SHP77 treated with DMSO at 0.1 percent for 48 hours (cell line): ENCODE measurements around the gene NPW.

ENCODE experiments used
- DNase-seq: peaks from one replicate; lab custom pipeline; 2025; lab: John Stamatoyannopoulos, UW

Gene NPW

DNA sequence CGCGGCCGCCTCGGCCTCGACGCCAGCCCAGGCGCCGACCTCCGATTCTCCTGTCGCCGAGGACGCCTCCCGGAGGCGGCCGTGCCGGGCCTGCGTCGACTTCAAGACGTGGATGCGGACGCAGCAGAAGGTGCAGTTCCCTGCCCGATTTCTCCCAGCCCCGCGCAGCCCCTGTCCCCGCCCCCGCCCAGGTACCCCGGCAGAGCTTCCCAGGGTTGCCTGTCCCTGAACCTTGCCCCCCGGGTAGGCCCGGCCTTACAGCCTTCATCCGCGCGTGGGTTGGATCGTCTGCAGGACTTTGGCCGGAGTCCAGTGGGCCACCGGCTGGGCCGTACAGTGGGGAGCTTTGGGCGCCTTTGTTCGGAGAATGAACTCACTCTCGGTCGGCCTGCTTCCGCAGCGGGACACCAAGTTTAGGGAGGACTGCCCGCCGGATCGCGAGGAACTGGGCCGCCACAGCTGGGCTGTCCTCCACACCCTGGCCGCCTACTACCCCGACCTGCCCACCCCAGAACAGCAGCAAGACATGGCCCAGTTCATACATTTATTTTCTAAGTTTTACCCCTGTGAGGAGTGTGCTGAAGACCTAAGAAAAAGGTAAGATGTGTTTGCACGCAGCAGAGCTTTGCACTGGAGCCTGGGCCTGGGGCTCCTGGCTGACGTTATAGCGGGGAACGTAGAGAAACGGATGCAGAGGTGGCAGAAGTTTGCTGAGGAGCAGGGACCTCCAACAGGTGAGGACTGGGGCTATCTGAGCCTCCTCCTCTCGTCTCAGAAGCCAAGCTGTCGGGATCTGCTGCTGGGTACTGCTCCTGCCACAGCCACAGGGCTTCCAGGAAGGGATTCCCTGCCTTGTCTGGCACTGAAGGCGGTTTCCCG lies 35.0 kb upstream of the NPW start:
- no peak for DNase-seq

GRCh38 chr16:1985466-1986150 lies 34.0 kb upstream of the NPW start:
- DNase-seq, result no peak

DNA sequence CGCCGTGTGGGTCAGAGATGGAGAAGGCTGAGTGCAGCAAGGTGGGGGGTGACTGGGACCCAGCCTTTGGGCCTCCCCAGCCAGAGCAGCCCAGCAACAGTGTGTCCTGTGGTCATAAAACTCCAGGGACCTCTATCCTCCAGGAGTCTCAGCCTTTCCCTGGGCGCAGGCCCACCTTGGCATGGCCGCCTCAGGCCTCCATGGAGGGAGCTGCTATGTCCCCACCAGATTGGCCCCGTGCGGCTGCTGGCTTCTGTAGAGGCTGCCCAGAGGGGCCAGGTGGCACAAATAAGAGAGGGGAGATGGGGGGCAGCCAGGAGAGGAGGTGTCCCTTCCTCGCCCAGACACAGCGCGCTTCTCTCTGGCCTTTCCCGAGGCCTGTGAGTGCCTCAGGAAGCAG lies 32.4 kb upstream of the NPW start:
- no peak for DNase-seq

GRCh38 chr16:1989209-1990100 lies 30.1 kb upstream of the NPW start, which contains the start of gene SYNGR3:
Gene SYNGR3 (plus strand): TSS chr16:1989970. CDS start chr16:1990103, 133 bp downstream.
- no peak for DNase-seq

GRCh38 chr16:1990101-1990350 lies 29.6 kb upstream of the NPW start:
- DNase-seq, result no peak

- DNase-seq, result no peak
These were observed 29.0 kb upstream of the NPW start for GRCh38 chr16:1990351-1991134.

DNA sequence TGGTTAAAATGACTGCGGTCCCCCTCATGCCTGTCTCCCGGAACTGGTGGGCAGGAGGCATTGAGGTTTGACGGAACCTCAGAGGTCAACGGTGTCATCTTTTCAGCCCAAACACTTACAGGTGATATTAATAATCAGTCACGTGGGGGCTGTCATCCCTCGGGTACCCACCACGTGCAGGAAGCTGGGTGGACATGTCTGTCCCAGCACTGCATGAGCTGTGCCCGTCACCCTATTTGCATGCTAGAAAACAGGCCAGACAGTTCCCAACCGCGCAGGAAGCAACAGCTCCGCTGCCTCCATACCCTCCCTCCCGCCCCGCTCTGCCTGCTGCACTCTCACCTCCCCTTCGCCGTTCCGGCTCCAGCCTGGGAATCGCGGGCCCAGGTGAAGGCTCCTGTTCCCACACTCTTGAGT lies 28.4 kb upstream of the NPW start:
- DNase-seq, result no peak

GRCh38 chr16:1991588-1991947 lies 28.0 kb upstream of the NPW start:
- no peak for DNase-seq

DNA sequence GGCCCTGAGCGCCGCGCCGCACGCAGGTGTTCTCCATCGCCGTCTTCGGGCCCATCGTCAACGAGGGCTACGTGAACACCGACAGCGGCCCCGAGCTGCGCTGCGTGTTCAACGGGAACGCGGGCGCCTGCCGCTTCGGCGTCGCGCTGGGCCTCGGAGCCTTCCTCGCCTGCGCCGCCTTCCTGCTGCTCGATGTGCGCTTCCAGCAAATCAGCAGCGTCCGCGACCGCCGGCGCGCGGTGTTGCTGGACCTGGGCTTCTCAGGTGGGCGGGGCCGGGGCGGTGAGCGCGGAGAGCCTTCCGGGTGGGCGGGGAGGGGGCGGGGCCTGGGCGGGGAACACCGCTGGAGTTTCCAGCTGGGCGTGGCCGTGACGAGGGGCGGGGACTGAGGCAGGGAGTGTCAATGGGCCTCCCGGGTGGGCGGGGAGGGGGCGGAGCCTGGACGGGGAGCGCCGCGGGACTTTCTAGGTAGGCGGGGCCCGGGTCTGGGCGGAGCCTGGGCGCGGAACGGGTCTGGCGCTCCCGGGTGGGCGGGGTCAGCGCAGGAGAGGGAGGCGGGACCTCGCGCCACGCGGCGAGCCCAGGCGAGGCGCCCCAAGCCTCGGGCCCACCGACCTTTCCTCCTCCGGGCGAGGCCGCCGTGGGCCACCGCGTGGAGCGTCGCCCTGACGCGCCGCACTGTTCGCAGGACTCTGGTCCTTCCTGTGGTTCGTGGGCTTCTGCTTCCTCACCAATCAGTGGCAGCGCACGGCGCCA lies 27.5 kb upstream of the NPW start:
- DNase-seq, result no peak

DNA sequence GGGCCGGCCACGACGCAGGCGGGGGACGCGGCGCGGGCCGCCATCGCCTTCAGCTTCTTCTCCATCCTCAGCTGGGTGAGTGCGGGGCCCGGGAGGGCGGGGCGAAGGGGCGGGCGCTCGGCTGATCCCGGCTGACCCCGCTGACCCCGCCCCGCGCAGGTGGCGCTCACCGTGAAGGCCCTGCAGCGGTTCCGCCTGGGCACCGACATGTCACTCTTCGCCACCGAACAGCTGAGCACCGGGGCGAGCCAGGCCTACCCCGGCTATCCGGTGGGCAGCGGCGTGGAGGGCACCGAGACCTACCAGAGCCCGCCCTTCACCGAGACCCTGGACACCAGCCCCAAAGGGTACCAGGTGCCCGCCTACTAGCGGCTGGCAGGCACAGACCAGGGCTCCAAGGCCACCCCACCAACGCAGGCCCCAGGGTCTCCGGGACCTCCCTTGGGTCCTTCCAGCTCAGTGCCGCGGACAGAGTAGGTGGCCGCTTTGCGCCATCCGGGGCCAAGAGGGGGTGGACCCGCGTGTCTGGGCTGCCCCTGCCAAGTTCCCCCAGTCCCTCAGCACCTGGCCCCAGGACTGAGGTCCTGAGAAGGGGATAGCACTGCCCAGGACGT lies 26.8 kb upstream of the NPW start:
- DNase-seq, result no peak

DNA sequence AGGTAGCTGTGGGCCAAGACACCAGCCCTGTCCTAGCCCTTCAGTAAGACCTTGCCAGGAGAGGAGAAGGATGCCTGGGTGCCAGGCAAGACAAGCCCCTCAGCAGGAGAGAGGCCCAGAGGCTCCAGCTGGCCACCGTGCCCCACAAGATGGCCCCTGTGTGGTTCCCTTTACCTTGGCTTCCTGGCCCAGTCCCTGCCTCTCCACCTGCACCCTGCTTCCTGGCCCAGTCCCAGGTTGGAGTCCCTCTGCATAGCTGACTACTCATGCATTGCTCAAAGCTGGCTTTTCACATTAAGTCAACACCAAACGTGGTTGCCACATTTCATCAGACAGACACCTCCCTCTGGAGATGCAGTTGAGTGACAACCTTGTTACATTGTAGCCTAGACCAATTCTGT lies 25.9 kb upstream of the NPW start:
- no peak for DNase-seq

DNA sequence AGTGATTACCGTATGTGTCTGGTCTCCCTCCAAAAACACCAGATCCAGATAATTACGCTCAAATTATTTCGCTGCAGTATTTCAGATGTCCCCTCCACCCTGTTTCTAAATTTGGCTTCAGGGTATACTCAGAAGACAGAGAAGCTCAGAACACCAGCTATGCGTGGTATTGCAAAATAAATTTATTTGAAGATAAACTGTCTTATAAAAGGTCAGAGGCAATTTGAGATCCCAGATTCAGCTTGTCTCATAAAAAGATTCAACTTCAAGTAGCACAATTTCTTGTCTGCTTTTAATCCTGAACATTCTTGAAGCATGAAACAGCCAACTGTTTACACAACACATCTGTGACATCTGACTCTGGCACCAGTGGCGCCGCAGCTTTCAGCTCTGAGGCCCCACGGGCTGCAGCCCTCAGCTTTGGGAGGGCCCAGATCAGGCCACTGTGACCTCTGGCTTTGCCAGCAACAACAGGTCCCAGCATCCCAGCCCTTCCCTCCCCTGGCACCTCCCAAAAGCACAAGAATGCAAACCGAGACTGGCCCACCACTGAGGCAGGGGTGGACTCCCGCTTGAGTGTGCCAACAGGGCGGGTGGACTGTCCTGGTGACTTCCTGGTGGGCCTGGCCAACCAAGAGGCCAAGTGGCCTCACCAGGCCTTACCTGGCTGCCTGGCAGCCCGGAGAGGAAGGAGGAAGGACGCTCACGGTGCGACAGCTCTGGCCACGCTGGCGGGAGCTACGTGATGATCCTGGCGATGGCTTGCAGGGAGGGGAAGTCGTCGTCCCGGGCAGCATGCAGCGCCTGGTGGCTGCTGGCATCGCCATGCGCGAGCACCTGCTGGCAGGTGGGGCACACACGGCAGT lies 21.9 kb upstream of the NPW start:
- DNase-seq, result no peak

DNA sequence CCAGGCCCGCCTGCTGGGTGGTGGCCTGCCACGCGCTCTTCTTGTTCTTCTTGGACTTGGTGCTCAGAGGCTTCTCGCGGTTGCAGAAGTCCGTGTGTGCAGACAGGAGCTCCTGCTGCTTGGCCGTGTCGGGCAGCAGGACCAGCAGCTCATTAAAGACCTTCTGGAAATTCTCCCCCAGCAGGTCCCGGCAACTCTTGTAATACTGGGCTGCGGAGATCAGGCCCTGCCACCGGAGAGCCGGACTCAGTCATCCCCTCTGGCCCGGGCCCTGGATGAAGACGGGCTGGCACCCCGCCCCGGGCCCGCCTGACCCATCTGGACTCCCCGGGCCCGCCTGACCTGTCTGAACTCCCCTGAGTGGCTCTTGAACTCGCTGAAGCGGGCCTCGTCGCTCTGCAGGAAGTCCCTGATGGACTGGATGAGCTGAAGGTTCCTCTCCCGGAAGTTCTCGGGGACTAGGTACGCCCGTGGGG lies 21.2 kb upstream of the NPW start:
- no peak for DNase-seq

DNA sequence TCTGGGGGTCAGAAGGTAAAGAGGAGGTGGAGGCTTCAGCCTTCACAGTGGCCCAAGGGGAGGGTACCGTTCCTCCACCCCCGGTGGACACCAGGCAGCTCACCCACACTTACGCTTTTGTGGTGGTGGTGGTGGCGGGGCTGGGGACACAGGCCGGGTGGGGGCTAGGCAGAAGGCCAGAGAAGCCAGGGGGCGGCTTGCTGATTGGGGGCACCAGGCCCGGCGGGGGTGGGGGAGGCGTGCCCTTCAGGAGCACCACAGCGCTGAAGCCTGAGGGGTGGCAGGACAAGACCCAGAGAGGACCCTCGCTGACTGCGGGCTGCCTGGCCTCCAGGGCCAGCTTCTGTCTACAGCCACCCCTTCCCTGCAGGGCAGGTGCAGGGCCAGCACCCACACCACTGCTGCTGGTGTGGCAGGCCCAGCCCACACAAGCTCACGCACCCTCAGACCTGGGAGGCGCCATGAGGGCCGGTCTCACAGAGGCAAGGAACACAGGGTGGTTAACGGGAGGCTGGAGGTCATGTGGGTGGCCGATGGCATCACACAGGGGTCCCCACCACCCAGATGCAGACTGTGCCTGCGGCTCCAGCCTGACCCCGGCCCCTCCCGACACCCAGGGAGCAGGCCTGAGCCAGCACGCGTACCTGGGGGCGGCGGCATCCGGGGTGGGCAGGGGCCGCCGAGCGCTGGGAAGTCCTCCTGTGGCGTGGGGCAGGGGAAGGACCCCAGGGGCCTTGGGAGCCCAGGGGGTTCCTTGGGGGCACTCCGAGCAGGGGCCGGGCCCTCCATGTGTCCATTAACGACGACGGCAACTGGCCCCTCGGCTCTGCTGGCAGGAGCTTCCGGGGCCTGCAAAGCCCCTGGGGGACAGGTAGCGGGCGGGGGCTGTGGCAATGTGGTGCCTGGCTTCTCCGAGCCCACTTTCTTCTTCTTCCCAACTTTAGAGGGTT lies 20.5 kb upstream of the NPW start:
- DNase-seq, result no peak

DNA sequence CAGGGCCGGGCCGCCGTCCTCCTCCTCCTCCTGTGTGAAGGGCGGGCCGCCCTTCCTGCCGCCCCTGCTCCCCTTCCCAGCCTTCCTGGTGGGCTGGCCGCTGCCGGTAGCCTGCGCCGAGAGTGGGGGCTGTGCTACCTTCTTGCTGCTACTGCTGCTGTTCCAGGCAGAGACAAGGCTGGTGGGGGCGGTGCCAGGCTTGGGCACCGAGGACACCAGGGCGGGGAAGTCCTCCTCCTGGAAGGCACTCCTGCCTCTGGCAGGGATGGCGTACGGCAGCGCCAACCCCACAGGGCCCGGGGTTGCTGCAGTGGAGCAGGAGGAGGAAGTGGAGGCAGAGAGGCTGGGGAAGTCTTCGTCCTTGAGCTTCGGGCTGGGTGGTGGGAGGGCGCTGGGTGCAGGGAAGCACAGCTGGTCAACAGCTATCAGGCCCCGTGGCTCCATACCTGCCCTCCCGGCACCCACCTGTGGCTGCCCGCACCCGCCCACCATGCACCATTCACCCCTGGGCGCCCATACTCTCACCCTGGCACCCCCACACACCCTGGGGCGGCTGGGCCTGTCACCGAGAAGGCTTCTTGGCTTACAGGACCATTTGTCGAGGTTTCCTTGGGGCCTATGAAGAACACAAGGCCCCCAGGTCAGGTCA lies 19.6 kb upstream of the NPW start:
- no peak for DNase-seq

DNA sequence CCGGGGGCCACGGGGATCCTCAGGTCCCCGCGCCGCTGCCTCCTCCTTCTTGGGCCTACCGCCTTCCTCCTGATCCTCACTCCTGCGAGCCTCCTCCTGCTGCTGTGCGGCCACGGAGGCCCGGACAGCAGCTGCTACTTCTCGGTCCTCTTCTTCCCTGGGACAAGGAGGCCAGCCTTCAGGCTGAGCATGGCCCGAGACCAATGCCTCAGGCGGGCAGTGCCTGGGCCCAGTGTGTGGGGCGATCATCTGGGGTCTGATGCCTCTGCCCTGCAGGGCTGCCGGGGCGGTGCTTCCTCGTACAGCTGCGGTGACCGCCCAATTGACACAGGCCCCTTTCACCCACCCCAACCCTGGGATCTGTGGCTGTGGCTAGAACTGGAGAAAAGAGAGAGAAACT lies 18.6 kb upstream of the NPW start:
- no peak for DNase-seq

- DNase-seq, result no peak
These were observed 17.9 kb upstream of the NPW start for GRCh38 chr16:2001456-2002355.
